HT-29 (cell line): ENCODE results near the gene SEC61A2. TPM values are rescaled to one million over a fixed set of nuclear protein-coding genes. Genes with fewer than 3 reads are reported as not detected.

Source experiments
- DNase-seq: peaks from one replicate; pipeline ENCODE4 v3.0.0-alpha.2; 2015; ENCODE audit warnings: low spot score
- small RNA-seq: library from RNA; depleted of rRNA; stranded (forward); fragments of <200 nt; gene quantifications from one replicate; pipeline ENCODE3, GENCODE V24; 2014
- total RNA-seq: library from RNA; depleted of rRNA; stranded (reverse); fragments of >200 nt; shearing (Covaris generic); gene quantifications from 2 replicates; pipeline ENCODE4 v1.2.3, GENCODE V29; 2014; rRNA removed

The SEC61A2 gene
- total RNA-seq, 1 experiment from 2014 or later, result 2.2 TPM

DNA sequence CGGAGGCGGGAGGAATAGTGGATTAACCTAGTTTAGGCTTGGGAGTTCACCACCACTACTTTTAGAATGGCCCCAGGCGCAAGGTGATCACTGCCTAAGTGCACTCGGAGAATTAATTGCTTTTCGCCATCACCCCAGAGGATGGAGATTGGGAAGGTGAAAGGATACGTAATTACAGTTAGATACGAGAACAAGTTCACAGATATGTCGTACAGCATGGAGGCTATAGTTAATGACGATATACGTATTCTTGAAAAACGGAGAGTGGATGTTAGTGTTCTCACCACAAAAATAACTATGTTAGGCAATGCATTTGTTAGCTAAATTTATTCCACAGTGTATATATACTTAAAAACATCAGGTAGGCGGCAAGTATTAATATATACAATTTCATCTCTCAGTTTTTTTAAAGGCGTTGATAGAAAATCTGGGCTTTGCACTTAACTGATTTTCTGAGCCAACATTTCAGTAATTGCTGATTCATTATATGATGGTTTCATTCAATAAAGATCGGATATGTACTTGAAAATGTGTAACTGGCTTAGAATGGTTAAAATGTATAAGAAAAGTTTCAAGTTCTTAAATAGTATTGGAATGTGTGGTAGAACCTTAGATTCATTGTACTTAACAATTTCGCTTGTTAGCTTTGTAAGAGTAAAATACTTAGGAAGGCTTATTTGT, 67.2 kb downstream of the SEC61A2 start:
- DNase-seq, result no peak

DNA sequence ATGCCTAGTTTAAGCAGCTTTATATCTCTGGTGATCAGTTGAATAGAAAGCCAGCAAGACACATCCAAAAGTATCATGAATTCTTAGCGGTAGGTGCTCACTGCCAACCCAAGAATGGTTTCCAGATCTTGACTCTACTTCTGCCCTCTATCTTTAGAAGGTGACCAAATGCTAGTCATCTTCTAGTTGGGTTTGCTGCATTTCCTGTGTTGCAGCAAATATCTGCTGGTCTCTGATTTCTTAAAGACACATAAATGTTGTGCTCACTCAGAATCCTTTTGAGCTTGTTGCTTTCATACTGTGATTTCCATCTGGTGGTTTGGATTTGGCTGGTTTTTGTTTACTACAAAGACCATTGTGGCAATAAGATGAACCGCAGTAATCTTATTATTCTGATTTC, 68.7 kb downstream of the SEC61A2 start:
- no peak for DNase-seq

DNA sequence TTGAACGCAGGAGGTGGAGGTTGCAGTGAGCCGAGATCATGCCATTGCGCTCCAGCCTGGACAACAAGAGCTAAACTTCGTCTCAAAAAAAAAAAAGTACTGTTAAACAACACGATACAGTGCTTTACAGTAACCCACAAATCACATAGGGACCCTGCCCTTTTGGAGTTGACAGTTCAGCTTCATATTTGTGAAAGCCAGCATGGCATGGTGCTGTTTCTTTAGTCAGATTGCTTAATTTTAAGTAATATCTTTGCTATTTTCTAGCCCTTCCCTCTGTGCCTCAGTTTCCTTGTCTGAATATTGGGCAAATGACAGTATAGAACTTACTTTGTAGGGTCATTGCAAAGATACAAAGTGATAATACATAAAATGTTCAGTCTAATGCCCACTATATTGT, 71.4 kb downstream of the SEC61A2 start:
- DNase-seq, result no peak

DNA sequence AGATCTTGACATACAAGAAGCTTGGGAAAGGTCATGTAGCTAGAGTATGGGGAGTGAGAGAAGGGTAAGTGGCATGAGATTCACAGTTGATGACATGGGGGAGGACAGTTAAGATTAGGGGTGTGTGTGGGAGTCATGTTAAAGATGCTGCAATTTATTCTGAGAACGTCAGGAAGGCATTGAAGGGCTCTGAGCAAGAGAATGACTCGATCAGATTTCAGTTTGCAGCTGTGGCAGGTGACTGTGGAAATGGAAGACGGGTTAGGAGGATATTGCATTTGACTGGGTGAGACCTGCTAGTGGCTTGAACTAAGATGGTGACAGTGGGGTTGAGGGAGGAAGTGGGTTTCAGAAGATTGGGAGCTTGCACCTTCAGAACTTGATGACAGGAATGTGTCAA, 72.1 kb downstream of the SEC61A2 start:
- no peak for DNase-seq

DNA sequence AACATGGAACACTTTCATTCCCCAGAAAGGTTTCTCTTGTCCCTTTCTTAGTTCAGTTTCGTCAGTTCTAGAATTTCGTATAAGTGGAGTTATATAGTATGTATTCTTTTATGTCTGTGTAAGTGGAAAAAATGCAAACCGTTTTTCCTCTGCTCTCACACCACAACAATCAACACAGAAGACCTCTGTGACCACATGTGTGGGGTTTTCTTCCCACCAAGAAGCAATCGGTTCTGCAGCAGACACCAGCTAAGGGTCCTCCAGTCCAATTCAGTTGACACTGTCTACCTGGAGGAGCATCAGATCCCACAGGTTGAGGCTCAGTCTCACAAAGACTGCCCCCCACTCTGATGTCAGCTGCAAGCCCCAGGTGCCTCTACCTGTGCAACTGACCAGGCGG, 72.7 kb downstream of the SEC61A2 start:
- DNase-seq, result no peak

DNA sequence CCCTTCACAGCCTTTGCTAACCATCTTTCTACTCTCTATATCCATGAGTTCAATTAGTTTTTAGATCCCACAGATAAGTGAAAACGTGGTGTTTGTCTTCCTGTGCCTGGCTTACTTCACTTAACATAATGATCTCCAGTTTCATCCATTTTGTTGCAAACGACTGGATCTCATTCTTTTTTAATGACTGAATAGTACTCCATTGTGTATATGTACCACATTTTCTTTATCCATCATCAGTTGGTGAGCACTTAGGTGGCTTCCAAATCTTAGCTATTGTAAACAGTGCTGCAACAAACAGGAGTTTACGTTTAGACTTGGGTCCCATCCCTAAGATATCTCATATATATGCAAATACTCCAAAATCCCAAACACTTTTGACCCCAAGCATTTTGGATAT, 75.6 kb downstream of the SEC61A2 start:
- no peak for DNase-seq

DNA sequence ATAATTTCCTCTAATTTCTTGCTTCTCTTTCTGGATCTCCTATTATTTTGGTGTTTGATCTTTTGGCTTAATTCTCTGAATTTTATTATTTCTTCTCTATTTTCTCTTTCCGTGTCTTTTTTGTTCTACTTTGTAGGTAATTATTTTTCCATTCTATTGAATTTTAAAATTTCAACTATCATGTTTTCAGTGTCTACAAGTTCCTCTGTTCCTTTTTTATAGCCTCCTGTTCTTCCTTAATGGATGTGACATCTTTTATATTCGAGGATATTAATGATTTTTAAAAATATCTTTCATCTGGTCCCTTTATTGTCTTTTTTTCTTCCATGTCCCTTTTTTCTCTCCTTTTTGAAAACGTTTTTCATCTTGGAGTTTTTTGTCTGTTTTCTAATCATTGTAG, 77.6 kb downstream of the SEC61A2 start:
- DNase-seq, result no peak

DNA sequence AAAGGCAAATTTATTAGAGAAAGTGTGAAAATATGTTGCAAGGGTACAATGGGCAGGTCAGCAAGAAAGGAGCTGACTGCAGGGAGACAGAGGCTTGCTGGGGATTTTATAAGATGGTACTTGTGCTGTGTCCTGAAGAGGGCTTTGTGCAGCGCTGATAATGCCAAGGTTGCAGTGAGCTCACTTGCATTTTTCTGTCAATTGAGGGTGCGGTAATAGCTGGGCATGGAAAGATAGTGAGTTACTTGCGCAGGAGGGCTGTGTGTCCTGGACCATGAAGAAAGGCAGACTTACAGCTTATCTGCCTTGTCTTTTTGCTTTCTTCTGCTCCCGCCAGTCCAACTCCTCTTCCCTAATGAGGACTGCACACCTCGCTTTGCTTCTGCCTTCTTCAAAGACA, 79.0 kb downstream of the SEC61A2 start:
- DNase-seq, result no peak

DNA sequence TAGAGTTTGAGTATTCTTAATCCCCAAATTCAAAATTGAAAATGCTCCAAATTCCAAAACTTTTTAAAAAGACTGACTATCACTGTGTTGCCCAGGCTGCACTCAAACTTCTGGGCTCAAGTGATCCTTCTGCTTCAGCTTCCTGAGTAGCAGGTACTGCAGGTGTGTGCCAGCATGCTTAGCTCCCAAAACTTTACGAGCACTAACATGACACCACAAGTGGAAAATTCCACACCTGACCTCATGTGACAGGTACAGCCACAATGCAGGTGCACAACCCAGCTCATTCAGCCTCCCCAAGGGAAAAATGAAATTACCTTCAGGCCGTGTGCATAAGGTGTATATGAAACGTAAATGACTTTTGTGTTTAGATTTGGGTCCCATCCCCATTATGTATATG, 83.0 kb downstream of the SEC61A2 start:
- DNase-seq, result no peak

DNA sequence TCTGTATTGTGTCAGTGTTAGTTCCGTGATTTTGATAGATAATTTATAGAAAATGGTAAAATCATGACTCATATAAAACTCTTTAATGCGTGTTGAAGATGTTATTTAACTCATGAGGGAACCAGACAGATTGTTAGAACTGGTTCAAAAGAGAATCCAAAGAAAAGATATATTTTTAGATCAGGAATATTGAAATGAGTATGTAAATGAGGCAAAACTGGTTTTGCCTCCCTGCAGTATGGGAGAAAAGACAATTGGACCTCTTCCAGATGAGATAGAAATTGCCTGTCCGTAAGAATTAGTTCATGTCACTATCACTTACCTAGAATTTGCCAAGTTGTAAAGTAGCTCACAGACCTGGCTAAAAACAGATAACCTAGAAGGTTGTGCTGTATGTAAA, 84.1 kb downstream of the SEC61A2 start:
- DNase-seq, result no peak

DNA sequence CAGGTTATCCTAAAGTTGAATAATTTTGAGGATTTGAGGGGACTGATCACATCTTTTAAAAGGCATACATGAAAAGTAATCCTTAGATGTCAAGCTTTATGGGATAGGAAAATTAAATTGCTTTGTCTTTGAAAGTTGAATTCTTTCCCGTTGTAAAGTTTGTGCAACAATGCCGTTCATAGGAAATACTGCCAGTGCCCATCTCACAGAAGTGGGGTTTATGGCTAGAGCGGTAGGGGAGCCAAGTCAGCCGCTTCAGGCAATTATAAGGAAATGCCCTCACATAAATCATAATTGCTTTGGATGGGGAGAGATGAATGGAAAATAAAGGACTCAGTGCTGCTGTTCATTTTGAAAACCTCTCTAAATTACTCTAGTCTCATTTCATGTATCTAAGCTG, 84.6 kb downstream of the SEC61A2 start:
- DNase-seq, result no peak

DNA sequence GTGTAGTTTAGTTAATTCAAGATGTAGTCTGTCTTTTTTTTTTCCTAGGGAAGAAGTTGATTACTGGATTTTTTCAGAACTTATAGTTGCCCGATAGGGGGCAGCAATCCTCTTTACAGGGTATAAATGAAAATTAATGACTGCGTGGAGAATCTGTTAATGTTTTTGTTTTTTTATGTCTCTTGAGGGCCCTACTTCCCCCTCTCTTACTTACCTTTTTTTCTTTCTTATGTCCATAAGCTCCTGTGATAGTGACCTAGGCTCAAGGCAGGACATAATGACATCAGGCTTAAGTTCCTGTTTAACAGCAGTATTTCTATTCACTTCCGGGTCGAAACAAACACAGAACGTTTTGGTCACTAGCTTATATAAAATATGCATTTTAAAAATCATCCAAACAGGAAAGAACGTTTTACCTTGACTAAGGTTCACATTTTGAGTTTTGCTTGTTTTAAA, 85.3 kb downstream of the SEC61A2 start:
- peak; percentile 77 for DNase-seq

Small RNA genes within 50 kb of the gene (small RNA-seq; reads per million reads assigned to genes)
- not detected for gene MIR548AK
- not detected for gene RNU6-88P

Other genes starting within 250 kb of the SEC61A2 start
- gene UPF2, start 86.9 kb upstream of the SEC61A2 start, total RNA-seq, result 17.9 and 18.2 TPM in 2 replicates
- gene DHTKD1, start 60.7 kb upstream of the SEC61A2 start, total RNA-seq, result 12.6 and 13.4 TPM in 2 replicates
- gene NUDT5, start 66.2 kb downstream of the SEC61A2 start, total RNA-seq, result 40.7 and 56.7 TPM in 2 replicates
- gene CDC123, start 66.5 kb downstream of the SEC61A2 start, total RNA-seq, result 116 and 121 TPM in 2 replicates
- 0.15 and 0.18 TPM in 2 replicates for gene CAMK1D, start 219.9 kb downstream of the SEC61A2 start, total RNA-seq